ENCODE measurements around the gene SUPT7L.
A peak's percentile ranks its signal among the peaks of the same experiment; 100 is the strongest.

Gene SUPT7L

GRCh38 chr2:27663285-27664153 is at the start of gene SUPT7L, which contains the start of gene SLC4A1AP:
SUPT7L (minus strand) TSS chr2:27663614; CDS start chr2:27662192, 1,422 bp downstream.
SLC4A1AP (plus strand) TSS chr2:27663889; CDS start chr2:27663915, 26 bp downstream.
- DNase-seq (ENCODE audit: low read depth) = peak; percentile 70

DNA sequence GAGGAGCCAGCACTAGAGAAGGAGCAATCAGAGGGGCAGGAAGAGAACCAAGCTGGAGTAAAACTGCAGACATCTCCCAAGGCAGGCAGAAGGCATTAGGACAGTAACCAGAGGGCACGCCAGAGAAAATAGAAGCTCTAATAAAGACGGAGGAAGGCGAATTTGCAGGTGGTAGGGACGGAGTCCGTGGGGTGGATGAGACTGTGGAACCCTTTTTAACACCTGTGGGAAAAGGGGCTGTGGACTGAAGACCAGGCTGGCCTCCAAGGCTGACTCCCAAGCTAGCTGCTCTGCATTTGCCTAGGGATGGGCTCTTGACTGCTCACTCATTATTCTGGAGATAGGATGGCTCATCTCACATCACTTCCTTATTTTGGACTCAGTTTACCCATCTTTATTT is 49.8 kb upstream of the SUPT7L start:
- no peak for DNase-seq (ENCODE audit: low read depth)

- DNase-seq (ENCODE audit: low read depth) = no peak
These were observed 49.1 kb upstream of the SUPT7L start for GRCh38 chr2:27712522-27712921.

- no peak for DNase-seq (ENCODE audit: low read depth)
These were observed 48.4 kb upstream of the SUPT7L start for GRCh38 chr2:27711804-27712203.

DNA sequence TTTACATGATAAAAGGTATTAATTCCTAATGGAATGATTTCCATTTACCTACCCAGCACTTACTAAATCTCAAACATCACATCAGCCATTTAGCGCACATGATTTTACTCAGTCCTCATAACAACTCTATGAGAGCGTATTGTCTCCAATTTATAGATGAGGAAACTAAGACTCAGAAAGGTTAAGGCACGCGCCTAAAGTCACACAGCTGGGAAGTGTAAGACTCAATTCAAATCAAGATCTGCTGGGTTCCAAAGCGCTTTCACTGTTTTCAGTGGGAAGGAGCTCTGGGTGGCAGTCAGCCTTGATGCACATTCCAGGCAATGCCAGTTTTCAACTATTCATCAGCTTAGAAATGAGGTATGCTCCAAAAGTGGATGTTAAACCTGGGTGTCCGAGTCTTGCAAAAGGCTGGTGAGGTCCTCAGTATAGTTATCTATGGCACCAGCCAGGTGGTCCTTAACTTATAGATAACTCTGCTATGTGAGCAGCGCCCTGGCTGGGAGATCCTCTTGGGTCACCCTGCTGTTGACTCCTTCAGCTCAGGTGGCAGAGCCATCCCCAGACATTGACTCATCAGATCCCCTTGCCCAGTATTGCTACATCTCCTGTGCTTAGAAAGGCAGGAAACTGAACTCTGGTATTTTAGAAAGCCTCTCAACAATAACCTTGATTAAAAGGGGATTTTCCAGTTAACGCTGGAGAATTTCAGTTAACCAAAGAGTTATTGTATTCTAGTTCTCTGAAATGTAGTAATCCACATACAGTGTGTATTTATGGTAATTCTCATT is 47.4 kb upstream of the SUPT7L start:
- no peak for DNase-seq (ENCODE audit: low read depth)

GRCh38 chr2:27709960-27710575 is 46.7 kb upstream of the SUPT7L start:
- DNase-seq (ENCODE audit: low read depth) = no peak

DNA sequence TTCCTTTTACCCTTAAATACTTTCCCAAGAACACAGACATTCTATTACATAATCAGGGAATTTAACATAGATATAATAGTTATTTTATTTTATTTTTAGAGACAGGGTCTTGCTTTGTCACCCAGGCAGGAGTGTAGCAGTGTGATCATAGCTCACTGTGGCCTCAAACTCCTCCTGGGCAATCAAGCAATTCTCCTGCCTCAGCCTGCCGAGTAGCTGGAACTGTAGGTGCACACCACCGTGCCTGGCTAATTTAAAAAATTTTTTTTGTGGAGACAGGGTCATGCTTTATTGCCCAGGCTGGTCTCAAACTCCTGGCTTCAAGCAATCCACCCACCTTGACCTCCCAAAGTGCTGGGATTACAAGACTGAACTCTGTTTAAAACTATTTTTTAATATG is 45.9 kb upstream of the SUPT7L start:
- DNase-seq (ENCODE audit: low read depth) = no peak

GRCh38 chr2:27708666-27709065 is 45.3 kb upstream of the SUPT7L start:
- DNase-seq (ENCODE audit: low read depth) = no peak

GRCh38 chr2:27708257-27708654 is 44.8 kb upstream of the SUPT7L start:
- no peak for DNase-seq (ENCODE audit: low read depth)

GRCh38 chr2:27707462-27708256 is 44.2 kb upstream of the SUPT7L start:
- DNase-seq (ENCODE audit: low read depth) = no peak

- DNase-seq (ENCODE audit: low read depth) = no peak
These were observed 42.6 kb upstream of the SUPT7L start for GRCh38 chr2:27705851-27706622.

- no peak for DNase-seq (ENCODE audit: low read depth)
These were observed 41.0 kb upstream of the SUPT7L start for GRCh38 chr2:27704342-27704876.

- DNase-seq (ENCODE audit: low read depth) = peak; percentile 77
These were observed 40.4 kb upstream of the SUPT7L start for GRCh38 chr2:27703638-27704341.

DNA sequence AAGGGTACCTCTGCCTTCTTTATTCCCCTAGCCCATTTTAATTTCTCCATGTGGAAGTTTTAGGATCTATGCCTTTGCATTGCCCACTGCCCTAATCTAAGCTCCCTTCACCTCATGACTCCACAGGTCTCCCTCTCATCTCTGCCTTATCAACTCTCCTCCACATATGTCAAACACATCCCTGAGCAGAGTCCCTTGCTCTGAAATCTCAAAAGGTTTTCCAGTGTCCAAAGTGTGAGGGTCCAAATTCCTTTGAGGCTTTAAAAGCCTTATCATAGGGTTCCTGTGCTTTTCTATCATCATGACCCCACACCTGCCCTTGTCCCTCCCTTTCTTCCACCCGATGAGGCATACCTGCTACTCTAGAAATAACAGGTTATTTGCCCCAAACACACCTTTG is 38.9 kb upstream of the SUPT7L start:
- no peak for DNase-seq (ENCODE audit: low read depth)

DNA sequence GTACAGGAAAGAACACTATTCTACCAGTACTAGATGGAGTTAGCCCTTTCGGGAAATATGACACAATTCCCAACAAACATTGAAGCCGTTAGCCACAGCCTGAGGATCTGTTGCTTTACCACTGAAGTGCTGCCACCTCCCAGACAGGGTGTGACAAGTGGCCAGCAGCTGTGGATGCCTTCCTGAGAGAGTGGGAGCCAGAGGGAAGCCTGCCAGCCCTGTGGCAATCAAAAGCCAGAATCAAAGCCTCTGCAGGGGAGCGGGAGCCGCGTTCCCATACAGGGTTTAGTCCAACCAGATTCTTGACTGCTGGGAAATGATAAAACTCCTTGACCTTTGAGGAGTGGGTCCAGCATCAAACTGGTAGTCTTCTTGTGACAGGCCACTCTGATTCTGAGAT is 38.3 kb upstream of the SUPT7L start:
- DNase-seq (ENCODE audit: low read depth) = no peak

DNA sequence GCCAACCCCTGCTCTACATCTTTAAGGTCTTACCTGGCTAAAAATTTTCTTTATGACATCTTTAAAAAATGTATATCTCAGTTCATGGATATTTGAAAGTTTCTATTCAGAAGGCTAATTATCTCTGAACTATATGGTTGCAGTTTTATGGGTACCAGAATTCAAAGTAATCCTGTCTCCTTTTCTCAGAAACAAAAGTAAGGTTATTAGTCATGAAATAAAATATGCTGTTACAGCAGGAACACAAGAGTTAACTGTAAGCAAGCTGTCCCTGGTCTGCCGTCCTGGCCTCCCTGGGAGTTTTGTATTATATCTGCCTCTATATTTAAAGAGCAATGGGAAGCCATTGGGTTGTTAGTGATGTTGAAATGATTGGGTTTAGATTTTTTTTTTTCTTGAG is 34.2 kb upstream of the SUPT7L start:
- DNase-seq (ENCODE audit: low read depth) = no peak

GRCh38 chr2:27690052-27690451 is 26.6 kb upstream of the SUPT7L start:
- DNase-seq (ENCODE audit: low read depth) = no peak

DNA sequence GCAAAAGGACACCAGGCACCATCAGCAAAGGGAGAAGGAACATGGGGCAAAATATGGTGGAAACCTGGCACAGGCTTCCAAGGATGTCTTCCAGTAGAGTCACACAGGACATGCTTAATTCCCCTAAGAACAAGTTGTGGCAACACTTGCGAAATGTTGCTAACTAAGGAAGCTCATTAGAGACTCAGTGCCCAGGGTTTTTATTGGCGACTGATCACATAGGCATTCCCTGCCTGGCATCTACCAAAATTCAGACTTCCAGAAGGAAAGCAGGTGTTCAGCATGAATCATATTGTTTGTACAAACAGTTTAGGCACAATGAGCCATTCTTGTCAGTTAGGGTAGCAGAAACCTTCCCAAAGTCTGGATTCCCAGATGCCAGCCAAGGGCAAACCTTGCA is 26.0 kb upstream of the SUPT7L start:
- DNase-seq (ENCODE audit: low read depth) = no peak

GRCh38 chr2:27687232-27687631 is 23.8 kb upstream of the SUPT7L start:
- no peak for DNase-seq (ENCODE audit: low read depth)

GRCh38 chr2:27685577-27685976 is 22.2 kb upstream of the SUPT7L start:
- DNase-seq (ENCODE audit: low read depth) = no peak
